ENCODE results near the gene CDC42BPB. TPM values are rescaled to one million over a fixed set of nuclear protein-coding genes. Genes with fewer than 3 reads are reported as not detected.

CDC42BPB gene
- total RNA-seq, 1 donor from 2014 or later: 48.2 TPM

- Histone ChIP-seq H3K4me2 (peak overlapping the region; percentile 86), H3K27me3 (no peaks in the 10 kb centered on the region), H3K9me3 (ENCODE audit: low read depth) (no peaks in the 10 kb centered on the region), H3K4me1 (peaks cover 11% of the 10 kb centered on the region), H3K79me2 (ENCODE audit: low read depth) (peaks cover 55% of the 10 kb centered on the region), H3K4me3 (peak overlapping the region; percentile 98), H2AFZ (replicated peaks) (no peak overlapping the region), H3K9ac (peak overlapping the region; percentile 69), H3K27ac (peak overlapping the region; percentile 23), H3F3A (ENCODE audit: low read depth) (peaks cover 12% of the 10 kb centered on the region), H4K20me1 (ENCODE audit: low read depth) (peaks cover 55% of the 10 kb centered on the region), H3K36me3 (no peaks in the 10 kb centered on the region)
- peaks cover 9% of the 10 kb centered on the region for H3K27me3 Mint-ChIP-seq (ENCODE audit: insufficient read depth, low read depth)
- H3K36me3 Mint-ChIP-seq: peaks cover 1% of the 10 kb centered on the region
- no peak overlapping the region for H3K27ac Mint-ChIP-seq
- H3K9me3 Mint-ChIP-seq: no peaks in the 10 kb centered on the region
- H3K4me1 Mint-ChIP-seq: peaks cover 30% of the 10 kb centered on the region
- TF ChIP-seq EZH2phosphoT487 (IDR thresholded peaks at IDR 0.05) (no peak), CTCF (IDR thresholded peaks at IDR 0.05) (no peak), EZH2 (IDR thresholded peaks at IDR 0.05) (no peak)
- peak overlapping the region; percentile 93 for H3K4me3 Mint-ChIP-seq
- no peak for DNase-seq (ENCODE audit: low spot score)
These were observed 349 bp downstream of the CDC42BPB start for GRCh38 chr14:103057028-103057371.

- H3K36me3 Mint-ChIP-seq: peaks cover 1% of the 10 kb centered on the region
- Histone ChIP-seq H3K27me3 (no peaks in the 10 kb centered on the region), H3K4me1 (peaks cover 11% of the 10 kb centered on the region), H3K4me3 (peak overlapping the region; percentile 98), H3K79me2 (ENCODE audit: low read depth) (peaks cover 60% of the 10 kb centered on the region), H2AFZ (replicated peaks) (no peak overlapping the region), H4K20me1 (ENCODE audit: low read depth) (peaks cover 58% of the 10 kb centered on the region), H3K9me3 (ENCODE audit: low read depth) (no peaks in the 10 kb centered on the region), H3F3A (ENCODE audit: low read depth) (peaks cover 12% of the 10 kb centered on the region), H3K9ac (peak overlapping the region; percentile 69), H3K36me3 (no peaks in the 10 kb centered on the region), H3K27ac (peak overlapping the region; percentile 23), H3K4me2 (peak overlapping the region; percentile 86)
- H3K27ac Mint-ChIP-seq: no peak overlapping the region
- H3K4me1 Mint-ChIP-seq: peaks cover 30% of the 10 kb centered on the region
- no peaks in the 10 kb centered on the region for H3K9me3 Mint-ChIP-seq
- DNase-seq (ENCODE audit: low spot score): peak; percentile 78
- TF ChIP-seq CTCF (IDR thresholded peaks at IDR 0.05) (no peak), EZH2phosphoT487 (IDR thresholded peaks at IDR 0.05) (no peak), EZH2 (IDR thresholded peaks at IDR 0.05) (no peak)
- H3K4me3 Mint-ChIP-seq: peak overlapping the region; percentile 93
- H3K27me3 Mint-ChIP-seq (ENCODE audit: insufficient read depth, low read depth): peaks cover 9% of the 10 kb centered on the region
These were observed 874 bp downstream of the CDC42BPB start for GRCh38 chr14:103056322-103057027.

GRCh38 chr14:103055695-103056094 is 1.7 kb downstream of the CDC42BPB start:
- H4K20me1 ChIP-seq (ENCODE audit: low read depth): peaks cover 64% of the 10 kb centered on the region
- peaks cover 12% of the 10 kb centered on the region for H3F3A ChIP-seq (ENCODE audit: low read depth)
- no peak for DNase-seq (ENCODE audit: low spot score)
- Mint-ChIP-seq H3K4me3 (peak overlapping the region; percentile 93), H3K27me3 (ENCODE audit: insufficient read depth, low read depth) (peaks cover 9% of the 10 kb centered on the region), H3K36me3 (peaks cover 1% of the 10 kb centered on the region), H3K9me3 (no peaks in the 10 kb centered on the region), H3K4me1 (peaks cover 30% of the 10 kb centered on the region), H3K27ac (no peak overlapping the region)
- H3K4me3 ChIP-seq: peak overlapping the region; percentile 98
- H3K9ac ChIP-seq: no peak overlapping the region
- H3K79me2 ChIP-seq (ENCODE audit: low read depth): peaks cover 68% of the 10 kb centered on the region
- no peaks in the 10 kb centered on the region for H3K9me3 ChIP-seq (ENCODE audit: low read depth)
- no peak overlapping the region for H2AFZ ChIP-seq (replicated peaks)
- H3K4me1 ChIP-seq: peaks cover 11% of the 10 kb centered on the region
- no peaks in the 10 kb centered on the region for H3K27me3 ChIP-seq
- TF ChIP-seq EZH2phosphoT487 (IDR thresholded peaks at IDR 0.05): no peak
- TF ChIP-seq EZH2 (IDR thresholded peaks at IDR 0.05): no peak
- TF ChIP-seq CTCF (IDR thresholded peaks at IDR 0.05): no peak
- H3K36me3 ChIP-seq: no peaks in the 10 kb centered on the region
- H3K4me2 ChIP-seq: peak overlapping the region; percentile 86
- no peak overlapping the region for H3K27ac ChIP-seq

All from neural progenitor cell (in vitro differentiated cells).